ENCODE data around the gene PRR14L. TPM values are rescaled to one million over a fixed set of nuclear protein-coding genes. Genes with fewer than 3 reads are reported as not detected.

The PRR14L gene
- total RNA-seq, result 6.7 and 15.7 TPM in 2 replicates

DNA sequence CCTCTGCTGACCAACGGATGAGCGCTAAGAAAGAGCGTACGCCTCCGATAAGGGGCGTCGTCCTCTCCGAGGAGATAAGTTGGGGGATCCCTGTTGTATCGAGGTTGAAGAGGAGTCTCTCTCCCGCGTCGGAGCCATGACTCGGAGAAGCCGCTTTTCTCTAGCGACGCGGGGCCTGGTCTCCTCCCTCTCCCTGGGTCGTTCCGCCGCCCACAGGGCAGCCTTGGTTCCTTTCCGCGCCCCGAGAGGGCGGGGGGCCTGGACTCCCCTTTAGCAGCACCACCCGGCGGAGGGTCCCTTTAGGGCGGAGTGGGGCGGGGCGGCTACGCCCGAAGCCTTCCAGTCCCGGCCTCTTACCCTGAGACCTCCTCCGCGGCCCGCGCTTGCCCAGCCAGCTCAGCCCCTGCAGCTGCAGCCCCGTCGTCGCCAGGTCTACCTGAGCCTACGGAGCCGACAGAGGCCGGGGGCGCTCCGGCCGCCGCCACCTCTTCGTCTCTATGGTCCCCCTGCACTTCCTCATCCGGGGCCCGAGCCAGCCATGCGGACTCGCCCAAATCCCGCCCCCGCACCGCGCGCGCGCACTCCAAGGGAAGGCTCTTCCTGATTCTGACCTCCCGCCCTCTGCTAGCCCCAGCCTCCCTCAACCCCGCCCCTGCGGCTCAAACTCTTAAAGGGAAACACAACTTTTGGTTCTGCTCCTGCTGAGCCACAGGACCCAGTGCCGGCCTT, at the start of gene PRR14L:
Gene PRR14L, minus strand, starts transcription at position 497 of the 729 bp plus-strand sequence. CDS start 11,272 bp downstream, outside the sequence.

DNA sequence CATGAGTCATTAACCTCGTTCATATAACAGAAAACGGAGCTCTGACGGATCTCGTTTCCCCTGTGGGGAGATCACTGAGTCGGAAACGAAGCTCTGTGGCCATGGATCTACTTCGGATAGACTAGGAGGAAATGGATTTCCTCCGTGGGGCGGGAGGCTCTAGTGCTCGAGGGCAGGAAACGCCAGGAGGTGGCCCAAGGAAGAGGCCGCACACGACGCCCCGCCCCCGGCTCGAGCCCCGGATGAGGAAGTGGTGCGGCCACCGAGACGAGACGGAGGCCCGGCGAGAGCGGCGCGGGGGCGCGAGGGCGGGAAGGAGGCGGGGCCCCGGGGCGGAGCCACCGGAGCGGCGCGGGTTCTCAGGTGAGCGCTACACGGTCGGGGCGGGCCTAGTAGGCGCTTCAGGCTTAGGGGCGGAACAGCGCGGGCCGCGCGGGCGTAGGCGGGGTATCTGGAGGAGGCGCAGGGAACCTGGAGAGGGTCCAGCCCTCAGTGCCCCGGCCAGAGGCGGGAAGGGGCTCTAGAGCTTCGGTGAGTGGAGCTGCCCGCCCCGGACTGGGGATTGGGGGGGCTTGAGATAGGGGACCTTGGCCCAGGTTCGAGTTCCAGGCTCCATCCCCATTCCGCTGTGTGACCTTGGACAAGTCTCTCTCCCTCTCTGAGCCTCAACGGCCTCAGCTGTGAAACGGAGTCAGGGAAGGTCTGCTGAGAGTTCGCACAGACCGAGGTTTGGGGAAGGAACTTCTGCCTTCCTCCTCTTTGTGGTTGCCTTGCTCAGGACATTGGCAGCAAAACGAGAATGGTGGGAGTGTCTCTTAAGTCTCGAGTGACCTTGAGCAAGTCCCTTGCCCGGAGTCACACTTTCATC, 3.9 kb upstream of the PRR14L start, which contains the start of gene DEPDC5:
Gene DEPDC5, plus strand, starts transcription at position 386 of the 868 bp plus-strand sequence. CDS start 903 bp downstream, outside the sequence.

DNA sequence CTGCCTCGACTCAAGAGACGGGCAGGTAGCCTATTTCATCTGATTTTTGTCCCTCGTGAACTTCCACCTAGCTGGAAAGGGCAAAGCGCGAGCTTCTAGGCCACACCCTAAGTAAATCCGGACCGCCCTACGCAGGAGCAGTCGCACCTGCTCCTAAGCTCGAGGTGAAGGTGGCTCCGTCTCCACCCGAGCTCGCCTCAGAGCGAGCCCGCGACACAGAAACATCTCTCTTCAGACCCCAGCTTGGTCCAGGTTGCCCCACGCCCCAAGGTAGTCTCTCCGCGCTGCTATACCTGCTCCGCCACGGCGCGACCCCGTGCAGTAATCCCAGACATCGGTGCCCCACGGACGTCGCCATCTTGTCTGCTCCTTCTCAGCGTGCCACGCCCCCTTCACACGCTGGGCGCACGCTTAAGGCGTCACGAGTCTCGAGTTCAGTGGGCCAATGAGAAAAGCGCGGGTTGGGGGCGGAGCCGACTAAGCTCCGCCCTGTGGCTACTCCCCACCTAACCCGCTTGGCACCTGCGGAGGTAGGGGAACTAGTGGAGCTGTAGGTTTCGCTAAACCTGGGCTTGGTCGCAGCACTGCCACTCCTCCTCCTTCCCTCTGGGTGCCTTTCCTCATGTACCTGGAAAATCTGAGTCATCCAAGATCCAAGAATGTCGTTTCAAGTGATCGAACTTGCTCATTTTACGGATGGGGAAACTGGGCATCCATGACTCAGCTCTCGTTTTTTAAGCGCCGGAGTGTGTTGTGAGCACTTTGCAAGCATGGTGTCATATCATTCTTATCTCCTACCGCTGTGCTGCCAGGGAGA, 87.9 kb downstream of the PRR14L start, which contains the start of gene PISD:
Gene PISD, minus strand, starts transcription at position 365 of the 817 bp plus-strand sequence. Its CDS starts 7 bp downstream, at position 358.

Other genes starting within 250 kb of the PRR14L start
- gene PISD, start 87.9 kb downstream of the PRR14L start, total RNA-seq, result 50.2 and 66.9 TPM in 2 replicates
- 2.8 and 8.1 TPM in 2 replicates for gene DEPDC5, start 3.9 kb upstream of the PRR14L start, total RNA-seq
- 87.6 and 116 TPM in 2 replicates for gene YWHAH, start 194.4 kb upstream of the PRR14L start, total RNA-seq

All from pericardium fibroblast (primary cell).